WTC11 (cell line): ENCODE data around the gene SYNGR2. TPM values are rescaled to one million over a fixed set of nuclear protein-coding genes. Genes with fewer than 3 reads are reported as not detected.
"Not testable (repeated sequence)": the region's sequence is repeated elsewhere in the genome, so short reads cannot be mapped to it uniquely, and the experiment has no call there.

Source experiments
- ATAC-seq: fragments of 200-7000 bp; cut with Tn5 transposase; 2 replicates; pipeline ENCODE4 v1.10.0; 2021; ENCODE audit warnings: mild to moderate bottlenecking, moderate library complexity
- CTCF ChIA-PET: fragments of 300-600 bp; sonication (Branson Sonifier 250); formaldehyde crosslinking; loops from one replicate; lab custom pipeline; 2021; ENCODE audit warnings: antibody characterized with exemption; lab: Charles Lee
- POLR2A ChIA-PET: fragments of 350-600 bp; sonication (Branson Sonifier 250); formaldehyde crosslinking; loops from one replicate; lab custom pipeline; 2021; ENCODE audit warnings: antibody characterized with exemption; lab: Charles Lee
- DNase-seq: peaks from one replicate; pipeline ENCODE4 v3.0.0; 2021; ENCODE audit warnings: low spot score
- H3K27ac Mint-ChIP-seq: 2 replicates; pipeline ENCODE4 v1.8.0; 2021; ENCODE audit warnings: mixed read lengths
- H3K27me3 Mint-ChIP-seq: 2 replicates; pipeline ENCODE4 v1.8.0; 2021; ENCODE audit warnings: low read depth, mild to moderate bottlenecking, moderate library complexity, mixed read lengths
- H3K36me3 Mint-ChIP-seq: 2 replicates; pipeline ENCODE4 v1.8.0; 2021; ENCODE audit warnings: mixed read lengths
- H3K4me1 Mint-ChIP-seq: 2 replicates; pipeline ENCODE4 v1.8.0; 2022; ENCODE audit warnings: mixed read lengths
- H3K4me3 Mint-ChIP-seq: 2 replicates; pipeline ENCODE4 v1.8.0; 2021; ENCODE audit warnings: mild to moderate bottlenecking, moderate library complexity, mixed read lengths
- H3K9me3 Mint-ChIP-seq: 2 replicates; pipeline ENCODE4 v1.8.0; 2021; ENCODE audit warnings: mixed read lengths
- CREB1 ChIP-seq: sonication (generic); formaldehyde crosslinking; IDR thresholded peaks from 2 replicates; pipeline ENCODE4 v1.8.0; 2023; ENCODE audit warnings: mild to moderate bottlenecking, missing genetic modification reagents
- EMX1 ChIP-seq: fragments of 250-450 bp; sonication (Bioruptor Pico); IDR thresholded peaks from 2 replicates; pipeline ENCODE4 v1.8.0; 2021; ENCODE audit warnings: mild to moderate bottlenecking
- ETV6 ChIP-seq: sonication (generic); formaldehyde crosslinking; IDR thresholded peaks from 2 replicates; pipeline ENCODE4 v1.8.1; 2022; ENCODE audit warnings: mild to moderate bottlenecking, missing genetic modification reagents
- MXD4 ChIP-seq: fragments of 250-450 bp; sonication (Bioruptor Pico); IDR thresholded peaks from 2 replicates; pipeline ENCODE4 v1.8.0; 2021; ENCODE audit warnings: mild to moderate bottlenecking, moderate library complexity, borderline replicate concordance
- NFATC4 ChIP-seq: fragments of 250-450 bp; sonication (Bioruptor Pico); IDR thresholded peaks from 2 replicates; pipeline ENCODE4 v1.9.0; 2021; ENCODE audit warnings: mild to moderate bottlenecking
- PRRX2 ChIP-seq: fragments of 250-450 bp; sonication (Bioruptor Pico); IDR thresholded peaks from 2 replicates; pipeline ENCODE4 v1.8.0; 2021; ENCODE audit warnings: mild to moderate bottlenecking
- SMAD3 ChIP-seq: sonication (generic); formaldehyde crosslinking; IDR thresholded peaks from 2 replicates; pipeline ENCODE4 v1.8.0; 2022; ENCODE audit warnings: missing genetic modification reagents, mild to moderate bottlenecking, borderline replicate concordance
- ZNF317 ChIP-seq: sonication (generic); formaldehyde crosslinking; IDR thresholded peaks from 2 replicates; pipeline ENCODE4 v1.8.1; 2023; ENCODE audit warnings: low read depth, mild to moderate bottlenecking, moderate library complexity, missing genetic modification reagents, borderline replicate concordance
- ZNF423 ChIP-seq: fragments of 250-450 bp; sonication (Bioruptor Pico); IDR thresholded peaks from 2 replicates; pipeline ENCODE4 v2.1.2; 2022; ENCODE audit warnings: mild to moderate bottlenecking, moderate library complexity
- total RNA-seq: library from RNA; stranded (reverse); gene quantifications from 3 replicates; pipeline ENCODE4 v1.2.3, GENCODE V29; 2021
- TF ChIP-seq, protein P1 (sequence below): fragments of 200-600 bp; IDR thresholded peaks from 2 replicates; pipeline ENCODE4 v1.8.0; 2022; ENCODE audit warnings: antibody characterized with exemption
- TF ChIP-seq, protein P2 (sequence below): sonication (generic); formaldehyde crosslinking; IDR thresholded peaks from 2 replicates; pipeline ENCODE4 v1.8.0; 2022; ENCODE audit warnings: mild to moderate bottlenecking, missing genetic modification reagents
- TF ChIP-seq, protein P3 (sequence below): sonication (generic); formaldehyde crosslinking; IDR thresholded peaks from 2 replicates; pipeline ENCODE4 v1.8.1; 2023; ENCODE audit warnings: mild to moderate bottlenecking, missing genetic modification reagents, moderate library complexity
- TF ChIP-seq, protein P4 (sequence below): sonication (generic); formaldehyde crosslinking; IDR thresholded peaks from 2 replicates; pipeline ENCODE4 v1.8.0; 2023; ENCODE audit warnings: missing genetic modification reagents
- TF ChIP-seq, protein P5 (sequence below): fragments of 250-450 bp; sonication (Bioruptor Pico); IDR thresholded peaks from 2 replicates; pipeline ENCODE4 v1.9.0; 2021; ENCODE audit warnings: mild to moderate bottlenecking
- TF ChIP-seq, protein P6 (sequence below): fragments of 250-450 bp; sonication (Bioruptor Pico); IDR thresholded peaks from 2 replicates; pipeline ENCODE4 v1.9.0; 2021; ENCODE audit warnings: moderate library complexity, mild to moderate bottlenecking, inconsistent platforms, borderline replicate concordance
- TF ChIP-seq, protein P7 (sequence below): sonication (generic); formaldehyde crosslinking; IDR thresholded peaks from 2 replicates; pipeline ENCODE4 v1.8.1; 2022; ENCODE audit warnings: mild to moderate bottlenecking, moderate library complexity, missing genetic modification reagents

The SYNGR2 gene
- total RNA-seq, 1 experiment from 2014 or later: 47.7 TPM

DNA sequence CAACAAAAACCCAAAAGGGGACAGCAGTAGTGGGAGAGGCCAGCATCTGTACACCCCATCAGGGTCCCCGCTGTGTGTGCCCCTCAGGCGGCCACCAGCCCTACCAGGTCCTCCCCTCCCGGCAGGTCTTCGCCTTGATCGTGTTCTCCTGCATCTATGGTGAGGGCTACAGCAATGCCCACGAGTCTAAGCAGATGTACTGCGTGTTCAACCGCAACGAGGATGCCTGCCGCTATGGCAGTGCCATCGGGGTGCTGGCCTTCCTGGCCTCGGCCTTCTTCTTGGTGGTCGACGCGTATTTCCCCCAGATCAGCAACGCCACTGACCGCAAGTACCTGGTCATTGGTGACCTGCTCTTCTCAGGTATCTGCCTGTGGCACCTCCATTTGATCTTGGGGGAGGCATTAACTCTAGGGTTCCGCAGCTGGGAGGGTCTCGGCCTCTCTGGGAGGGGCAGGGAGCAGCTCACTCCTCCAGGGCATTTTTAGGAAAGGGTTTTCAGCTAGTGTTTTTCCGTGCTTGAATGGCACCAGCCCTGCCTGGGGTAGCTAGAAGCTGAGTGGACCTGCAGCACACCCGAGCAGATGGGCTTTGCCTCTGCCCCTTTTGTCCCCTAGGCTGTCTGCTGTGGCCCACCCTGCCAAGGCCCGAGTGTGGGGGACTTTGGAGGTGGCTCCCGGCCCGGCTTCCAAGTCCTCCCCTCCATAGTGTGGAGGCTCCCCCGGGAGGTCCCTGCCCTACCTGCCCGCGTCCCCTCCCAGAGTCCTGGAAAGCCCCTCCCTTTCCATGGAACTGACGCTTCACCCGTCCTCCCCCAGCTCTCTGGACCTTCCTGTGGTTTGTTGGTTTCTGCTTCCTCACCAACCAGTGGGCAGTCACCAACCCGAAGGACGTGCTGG lies 2.6 kb downstream of the SYNGR2 start:
- Mint-ChIP-seq H3K9me3 (no peaks in the 10 kb centered on the region), H3K4me1 (peaks cover 47% of the 10 kb centered on the region), H3K27ac (peak overlapping the region; percentile 72), H3K4me3 (peak overlapping the region; percentile 29; the same call in 1 of the 2 replicates), H3K36me3 (peaks cover 25% of the 10 kb centered on the region), H3K27me3 (no peaks in the 10 kb centered on the region)
- no peak for DNase-seq
- TF ChIP-seq ETV6: no peak
- TF ChIP-seq EMX1: 0 out of 2 replicates have a peak, but pooled peaks have one; percentile 22
- no peak for TF ChIP-seq ZNF317 (CRISPR knock-in tag)
- TF ChIP-seq, protein P1, sequence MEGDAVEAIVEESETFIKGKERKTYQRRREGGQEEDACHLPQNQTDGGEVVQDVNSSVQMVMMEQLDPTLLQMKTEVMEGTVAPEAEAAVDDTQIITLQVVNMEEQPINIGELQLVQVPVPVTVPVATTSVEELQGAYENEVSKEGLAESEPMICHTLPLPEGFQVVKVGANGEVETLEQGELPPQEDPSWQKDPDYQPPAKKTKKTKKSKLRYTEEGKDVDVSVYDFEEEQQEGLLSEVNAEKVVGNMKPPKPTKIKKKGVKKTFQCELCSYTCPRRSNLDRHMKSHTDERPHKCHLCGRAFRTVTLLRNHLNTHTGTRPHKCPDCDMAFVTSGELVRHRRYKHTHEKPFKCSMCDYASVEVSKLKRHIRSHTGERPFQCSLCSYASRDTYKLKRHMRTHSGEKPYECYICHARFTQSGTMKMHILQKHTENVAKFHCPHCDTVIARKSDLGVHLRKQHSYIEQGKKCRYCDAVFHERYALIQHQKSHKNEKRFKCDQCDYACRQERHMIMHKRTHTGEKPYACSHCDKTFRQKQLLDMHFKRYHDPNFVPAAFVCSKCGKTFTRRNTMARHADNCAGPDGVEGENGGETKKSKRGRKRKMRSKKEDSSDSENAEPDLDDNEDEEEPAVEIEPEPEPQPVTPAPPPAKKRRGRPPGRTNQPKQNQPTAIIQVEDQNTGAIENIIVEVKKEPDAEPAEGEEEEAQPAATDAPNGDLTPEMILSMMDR: no peak
- TF ChIP-seq MXD4 (CRISPR knock-in tag): no peak
- TF ChIP-seq, protein P2, sequence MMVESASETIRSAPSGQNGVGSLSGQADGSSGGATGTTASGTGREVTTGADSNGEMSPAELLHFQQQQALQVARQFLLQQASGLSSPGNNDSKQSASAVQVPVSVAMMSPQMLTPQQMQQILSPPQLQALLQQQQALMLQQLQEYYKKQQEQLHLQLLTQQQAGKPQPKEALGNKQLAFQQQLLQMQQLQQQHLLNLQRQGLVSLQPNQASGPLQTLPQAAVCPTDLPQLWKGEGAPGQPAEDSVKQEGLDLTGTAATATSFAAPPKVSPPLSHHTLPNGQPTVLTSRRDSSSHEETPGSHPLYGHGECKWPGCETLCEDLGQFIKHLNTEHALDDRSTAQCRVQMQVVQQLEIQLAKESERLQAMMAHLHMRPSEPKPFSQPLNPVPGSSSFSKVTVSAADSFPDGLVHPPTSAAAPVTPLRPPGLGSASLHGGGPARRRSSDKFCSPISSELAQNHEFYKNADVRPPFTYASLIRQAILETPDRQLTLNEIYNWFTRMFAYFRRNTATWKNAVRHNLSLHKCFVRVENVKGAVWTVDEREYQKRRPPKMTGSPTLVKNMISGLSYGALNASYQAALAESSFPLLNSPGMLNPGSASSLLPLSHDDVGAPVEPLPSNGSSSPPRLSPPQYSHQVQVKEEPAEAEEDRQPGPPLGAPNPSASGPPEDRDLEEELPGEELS: no peak
- 0 out of 2 replicates have a peak, but pooled peaks have one; percentile 42 for TF ChIP-seq NFATC4 (CRISPR knock-in tag)
- TF ChIP-seq CREB1 (CRISPR knock-in tag): no peak
- CTCF ChIA-PET: interaction anchor here (0.6 to 4.4 kb wide), 5 partner anchors 16 to 86 kb away, joined by 3 to 27 read pairs (median 11); partner anchors contain the start of genes AFMID and TK1
- POLR2A ChIA-PET: interaction anchor here (0.6 kb wide), 1 partner anchor 11 kb away, joined by 7 read pairs; no protein-coding TSS in a partner anchor
- no peak for ATAC-seq

DNA sequence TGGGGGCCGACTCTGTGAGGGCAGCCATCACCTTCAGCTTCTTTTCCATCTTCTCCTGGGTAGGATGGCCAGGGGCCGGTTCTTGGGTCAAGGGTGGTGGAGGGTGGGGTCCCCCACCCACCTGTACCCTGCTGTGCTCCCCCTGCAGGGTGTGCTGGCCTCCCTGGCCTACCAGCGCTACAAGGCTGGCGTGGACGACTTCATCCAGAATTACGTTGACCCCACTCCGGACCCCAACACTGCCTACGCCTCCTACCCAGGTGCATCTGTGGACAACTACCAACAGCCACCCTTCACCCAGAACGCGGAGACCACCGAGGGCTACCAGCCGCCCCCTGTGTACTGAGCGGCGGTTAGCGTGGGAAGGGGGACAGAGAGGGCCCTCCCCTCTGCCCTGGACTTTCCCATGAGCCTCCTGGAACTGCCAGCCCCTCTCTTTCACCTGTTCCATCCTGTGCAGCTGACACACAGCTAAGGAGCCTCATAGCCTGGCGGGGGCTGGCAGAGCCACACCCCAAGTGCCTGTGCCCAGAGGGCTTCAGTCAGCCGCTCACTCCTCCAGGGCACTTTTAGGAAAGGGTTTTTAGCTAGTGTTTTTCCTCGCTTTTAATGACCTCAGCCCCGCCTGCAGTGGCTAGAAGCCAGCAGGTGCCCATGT lies 3.3 kb downstream of the SYNGR2 start:
- not testable (repeated sequence) for H3K27me3 Mint-ChIP-seq, H3K4me3 Mint-ChIP-seq, ATAC-seq, DNase-seq, H3K9me3 Mint-ChIP-seq
- peaks cover 25% of the 10 kb centered on the region for H3K36me3 Mint-ChIP-seq
- peak overlapping the region; percentile 84; the same call in 1 of the 2 replicates for H3K27ac Mint-ChIP-seq
- ChIA-PET CTCF (interaction anchor here (0.6 to 6.4 kb wide), 4 partner anchors 15 to 87 kb away, joined by 3 to 82 read pairs (median 15); partner anchors contain the start of genes AFMID and TK1), POLR2A (interaction anchor here (0.6 to 1.4 kb wide), 2 partner anchors 11 to 32 kb away, joined by 4 to 7 read pairs; no protein-coding TSS in a partner anchor)
- H3K4me1 Mint-ChIP-seq: peaks cover 52% of the 10 kb centered on the region

DNA sequence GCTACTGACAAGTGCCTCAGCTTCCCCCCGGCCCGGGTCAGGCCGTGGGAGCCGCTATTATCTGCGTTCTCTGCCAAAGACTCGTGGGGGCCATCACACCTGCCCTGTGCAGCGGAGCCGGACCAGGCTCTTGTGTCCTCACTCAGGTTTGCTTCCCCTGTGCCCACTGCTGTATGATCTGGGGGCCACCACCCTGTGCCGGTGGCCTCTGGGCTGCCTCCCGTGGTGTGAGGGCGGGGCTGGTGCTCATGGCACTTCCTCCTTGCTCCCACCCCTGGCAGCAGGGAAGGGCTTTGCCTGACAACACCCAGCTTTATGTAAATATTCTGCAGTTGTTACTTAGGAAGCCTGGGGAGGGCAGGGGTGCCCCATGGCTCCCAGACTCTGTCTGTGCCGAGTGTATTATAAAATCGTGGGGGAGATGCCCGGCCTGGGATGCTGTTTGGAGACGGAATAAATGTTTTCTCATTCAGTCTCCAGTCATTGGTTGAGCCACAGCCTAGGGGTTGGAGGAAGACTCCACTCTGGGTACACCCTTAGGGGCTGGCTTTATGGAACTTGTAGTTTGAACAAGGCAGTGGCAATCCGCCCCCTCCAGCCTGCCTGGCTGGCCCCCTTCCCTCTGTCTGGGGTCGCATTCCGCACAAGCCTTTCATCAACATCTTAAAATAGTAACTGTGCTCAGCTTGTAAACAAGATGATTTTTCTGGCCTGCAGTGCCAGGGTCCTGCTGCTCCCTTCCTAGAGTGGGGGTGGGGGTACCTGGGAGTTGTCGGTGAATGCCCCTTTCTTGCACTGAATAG lies 4.1 kb downstream of the SYNGR2 start:
- no peaks in the 10 kb centered on the region for H3K9me3 Mint-ChIP-seq
- H3K27me3 Mint-ChIP-seq: no peaks in the 10 kb centered on the region
- ATAC-seq (peak; percentile 4), DNase-seq (peak; percentile 27)
- H3K4me3 Mint-ChIP-seq: no peak overlapping the region; the same call in 1 of the 2 replicates
- peaks cover 25% of the 10 kb centered on the region for H3K36me3 Mint-ChIP-seq
- ChIA-PET CTCF (interaction anchor here (1.2 to 6.4 kb wide), 3 partner anchors 15 to 88 kb away, joined by 3 to 82 read pairs (median 27); partner anchors contain the start of genes AFMID and TK1), POLR2A (interaction anchor here (1.4 kb wide), 1 partner anchor 33 kb away, joined by 4 read pairs; no protein-coding TSS in a partner anchor)
- peaks cover 52% of the 10 kb centered on the region for H3K4me1 Mint-ChIP-seq
- peak overlapping the region; percentile 84 for H3K27ac Mint-ChIP-seq
- TF ChIP-seq ETV6 (0 out of 2 replicates have a peak, but pooled peaks have one; percentile 31), ZNF423 (no peak), PRRX2 (0 out of 2 replicates have a peak, but pooled peaks have one; percentile 54), SMAD3 (no peak)
- TF ChIP-seq, protein P3, sequence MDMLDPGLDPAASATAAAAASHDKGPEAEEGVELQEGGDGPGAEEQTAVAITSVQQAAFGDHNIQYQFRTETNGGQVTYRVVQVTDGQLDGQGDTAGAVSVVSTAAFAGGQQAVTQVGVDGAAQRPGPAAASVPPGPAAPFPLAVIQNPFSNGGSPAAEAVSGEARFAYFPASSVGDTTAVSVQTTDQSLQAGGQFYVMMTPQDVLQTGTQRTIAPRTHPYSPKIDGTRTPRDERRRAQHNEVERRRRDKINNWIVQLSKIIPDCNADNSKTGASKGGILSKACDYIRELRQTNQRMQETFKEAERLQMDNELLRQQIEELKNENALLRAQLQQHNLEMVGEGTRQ (CRISPR knock-in tag): no peak
- TF ChIP-seq, protein P4, sequence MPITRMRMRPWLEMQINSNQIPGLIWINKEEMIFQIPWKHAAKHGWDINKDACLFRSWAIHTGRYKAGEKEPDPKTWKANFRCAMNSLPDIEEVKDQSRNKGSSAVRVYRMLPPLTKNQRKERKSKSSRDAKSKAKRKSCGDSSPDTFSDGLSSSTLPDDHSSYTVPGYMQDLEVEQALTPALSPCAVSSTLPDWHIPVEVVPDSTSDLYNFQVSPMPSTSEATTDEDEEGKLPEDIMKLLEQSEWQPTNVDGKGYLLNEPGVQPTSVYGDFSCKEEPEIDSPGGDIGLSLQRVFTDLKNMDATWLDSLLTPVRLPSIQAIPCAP: no peak
- TF ChIP-seq, protein P5, sequence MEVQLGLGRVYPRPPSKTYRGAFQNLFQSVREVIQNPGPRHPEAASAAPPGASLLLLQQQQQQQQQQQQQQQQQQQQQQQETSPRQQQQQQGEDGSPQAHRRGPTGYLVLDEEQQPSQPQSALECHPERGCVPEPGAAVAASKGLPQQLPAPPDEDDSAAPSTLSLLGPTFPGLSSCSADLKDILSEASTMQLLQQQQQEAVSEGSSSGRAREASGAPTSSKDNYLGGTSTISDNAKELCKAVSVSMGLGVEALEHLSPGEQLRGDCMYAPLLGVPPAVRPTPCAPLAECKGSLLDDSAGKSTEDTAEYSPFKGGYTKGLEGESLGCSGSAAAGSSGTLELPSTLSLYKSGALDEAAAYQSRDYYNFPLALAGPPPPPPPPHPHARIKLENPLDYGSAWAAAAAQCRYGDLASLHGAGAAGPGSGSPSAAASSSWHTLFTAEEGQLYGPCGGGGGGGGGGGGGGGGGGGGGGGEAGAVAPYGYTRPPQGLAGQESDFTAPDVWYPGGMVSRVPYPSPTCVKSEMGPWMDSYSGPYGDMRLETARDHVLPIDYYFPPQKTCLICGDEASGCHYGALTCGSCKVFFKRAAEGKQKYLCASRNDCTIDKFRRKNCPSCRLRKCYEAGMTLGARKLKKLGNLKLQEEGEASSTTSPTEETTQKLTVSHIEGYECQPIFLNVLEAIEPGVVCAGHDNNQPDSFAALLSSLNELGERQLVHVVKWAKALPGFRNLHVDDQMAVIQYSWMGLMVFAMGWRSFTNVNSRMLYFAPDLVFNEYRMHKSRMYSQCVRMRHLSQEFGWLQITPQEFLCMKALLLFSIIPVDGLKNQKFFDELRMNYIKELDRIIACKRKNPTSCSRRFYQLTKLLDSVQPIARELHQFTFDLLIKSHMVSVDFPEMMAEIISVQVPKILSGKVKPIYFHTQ (CRISPR knock-in tag): 0 out of 2 replicates have a peak, but pooled peaks have one; percentile 8
- TF ChIP-seq, protein P6, sequence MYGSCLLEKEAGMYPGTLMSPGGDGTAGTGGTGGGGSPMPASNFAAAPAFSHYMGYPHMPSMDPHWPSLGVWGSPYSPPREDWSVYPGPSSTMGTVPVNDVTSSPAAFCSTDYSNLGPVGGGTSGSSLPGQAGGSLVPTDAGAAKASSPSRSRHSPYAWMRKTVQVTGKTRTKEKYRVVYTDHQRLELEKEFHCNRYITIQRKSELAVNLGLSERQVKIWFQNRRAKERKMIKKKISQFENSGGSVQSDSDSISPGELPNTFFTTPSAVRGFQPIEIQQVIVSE (CRISPR knock-in tag): no peak
- TF ChIP-seq, protein P7, sequence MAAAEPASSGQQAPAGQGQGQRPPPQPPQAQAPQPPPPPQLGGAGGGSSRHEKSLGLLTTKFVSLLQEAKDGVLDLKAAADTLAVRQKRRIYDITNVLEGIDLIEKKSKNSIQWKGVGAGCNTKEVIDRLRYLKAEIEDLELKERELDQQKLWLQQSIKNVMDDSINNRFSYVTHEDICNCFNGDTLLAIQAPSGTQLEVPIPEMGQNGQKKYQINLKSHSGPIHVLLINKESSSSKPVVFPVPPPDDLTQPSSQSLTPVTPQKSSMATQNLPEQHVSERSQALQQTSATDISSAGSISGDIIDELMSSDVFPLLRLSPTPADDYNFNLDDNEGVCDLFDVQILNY (CRISPR knock-in tag): no peak
